ENCODE measurements around the gene RPS18. TPM values are rescaled to one million over a fixed set of nuclear protein-coding genes. Genes with fewer than 3 reads are reported as not detected.

The RPS18 gene
- total RNA-seq, 1 experiment from 2014 or later: 3,216 TPM

- Histone ChIP-seq H2AK5ac (ENCODE audit: insufficient read length, low read length) (no peak overlapping the region), H4K91ac (ENCODE audit: insufficient read length, low read depth, low read length) (no peak overlapping the region), H4K5ac (ENCODE audit: insufficient read length, low read depth, low read length) (no peak overlapping the region), H3K9me3 (ENCODE audit: control insufficient read depth, low read depth, low read length) (no peaks in the 10 kb centered on the region), H3K4ac (ENCODE audit: low read depth, low read length) (no peak overlapping the region), H4K20me1 (ENCODE audit: control insufficient read depth, insufficient read depth, insufficient read length) (no peaks in the 10 kb centered on the region), H2BK20ac (ENCODE audit: low read depth, low read length, poor library complexity, severe bottlenecking) (no peak overlapping the region), H3K9ac (ENCODE audit: extremely low read depth, insufficient read length, low read length) (peak overlapping the region; percentile 58), H3K4me2 (ENCODE audit: insufficient read depth, insufficient read length, low read length) (peak overlapping the region; percentile 77), H2BK5ac (ENCODE audit: insufficient read length, low read length) (no peak overlapping the region), H2BK12ac (ENCODE audit: insufficient read length, low read depth, low read length) (no peak overlapping the region), H3K27ac (ENCODE audit: insufficient read length, low read depth, low read length) (no peak overlapping the region), H2BK15ac (ENCODE audit: low read depth, low read length) (no peak overlapping the region), H3K23me2 (ENCODE audit: insufficient read length, low read depth, low read length, poor library complexity, severe bottlenecking) (peaks cover 17% of the 10 kb centered on the region), H3K79me2 (ENCODE audit: insufficient read depth, low read length) (no peaks in the 10 kb centered on the region), H2AFZ (ENCODE audit: low read length) (no peak overlapping the region), H3K79me1 (ENCODE audit: insufficient read depth, low read depth, low read length, poor library complexity, severe bottlenecking) (no peaks in the 10 kb centered on the region), H3K23ac (ENCODE audit: insufficient read length, low read depth, low read length) (no peak overlapping the region), H3K18ac (ENCODE audit: insufficient read length, low read depth, low read length) (peak overlapping the region; percentile 66), H4K8ac (replicated peaks; ENCODE audit: insufficient read length, low read depth, low read length) (no peak overlapping the region), H3K27me3 (ENCODE audit: insufficient read depth, low read length) (no peaks in the 10 kb centered on the region; the same call in 1 of the 2 replicates), H2BK120ac (ENCODE audit: low read depth, low read length, poor library complexity, severe bottlenecking) (no peak overlapping the region), H3T11ph (ENCODE audit: low read length) (no peak overlapping the region), H3K56ac (ENCODE audit: insufficient read length, low read depth, low read length) (no peak overlapping the region), H3K4me1 (ENCODE audit: insufficient read depth, low read length) (no peaks in the 10 kb centered on the region; the same call in 1 of the 2 replicates), H3K14ac (ENCODE audit: insufficient read depth, low read length) (peak overlapping the region; percentile 41)
- peak; percentile 99 for DNase-seq
- peaks cover 8 to 24% (median 20%) of the 10 kb centered on the region in 3 experiments; a peak in 6 of 7 replicates for H3K36me3 Mint-ChIP-seq (ENCODE audit: insufficient read depth in 1 of 3, low read depth in 3 of 3)
- no CpG with 5 or more reads among the region's 58 CpGs for WGBS (ENCODE audit: extremely low coverage, insufficient read length, low lambda C conversion rate)
- H3K9me3 Mint-ChIP-seq: no peaks in the 10 kb centered on the region; a peak in 1 of 5 replicates
- peaks cover 20 to 22% of the 10 kb centered on the region in 2 experiments for H3K4me1 Mint-ChIP-seq
- peak overlapping the region in 2 of 3 experiments; percentile 57 to 76; a peak in 3 of 7 replicates for H3K27ac Mint-ChIP-seq
- peak overlapping the region; percentile 74 to 83 for H3K4me3 Mint-ChIP-seq
- TF ChIP-seq CTCF (conservative IDR thresholded peaks at IDR 0.05): no peak
- peaks cover 37% of the 10 kb centered on the region for H3K27me3 Mint-ChIP-seq (ENCODE audit: low read depth)
Observed at GRCh38 chr6:33248932-33249731, 22.7 kb upstream of the RPS18 start.

All from H9 (cell line).